Coronary artery (tissue), 2 donors: ENCODE results near the gene UTRN.

Source experiments
- DNase-seq: peaks from one replicate; pipeline ENCODE4 v3.0.0-alpha.2; 2017; ENCODE audit warnings: low spot score
- H3K27ac ChIP-seq, 2 donors: fragments of 200-600 bp; sonication (generic); one replicate each; pipeline ENCODE4 v1.5.1; 2016 to 2019
- H3K4me3 ChIP-seq: fragments of 200-600 bp; sonication (generic); 2 replicates; pipeline ENCODE4 v1.5.1; 2016; ENCODE audit warnings: mild to moderate bottlenecking, moderate library complexity
- TF ChIP-seq, protein P1 (sequence below): fragments of 200-600 bp; sonication (generic); IDR thresholded peaks from one replicate; pipeline ENCODE4 v1.5.1; 2019; ENCODE audit warnings: antibody characterized with exemption

The UTRN gene

DNA sequence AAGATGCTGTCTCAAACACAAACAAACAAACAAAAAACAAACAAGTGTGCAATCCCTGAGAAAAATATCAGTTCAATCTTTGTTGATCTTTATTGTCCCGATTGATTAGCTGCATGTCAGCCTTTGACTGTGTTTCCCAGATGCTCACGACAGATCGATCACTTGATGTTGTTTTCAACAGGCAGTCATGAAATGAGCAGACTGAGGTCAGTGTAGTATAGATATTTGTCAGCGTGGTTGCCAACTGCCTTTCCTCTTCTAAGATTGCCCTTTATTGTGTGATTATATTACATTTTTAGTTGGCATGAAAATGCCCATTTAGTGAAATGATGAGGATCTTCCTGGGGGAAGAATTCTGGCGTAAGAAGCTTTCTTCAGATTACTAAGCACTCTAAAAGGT lies 25.6 kb downstream of the UTRN start:
- TF ChIP-seq, protein P1, sequence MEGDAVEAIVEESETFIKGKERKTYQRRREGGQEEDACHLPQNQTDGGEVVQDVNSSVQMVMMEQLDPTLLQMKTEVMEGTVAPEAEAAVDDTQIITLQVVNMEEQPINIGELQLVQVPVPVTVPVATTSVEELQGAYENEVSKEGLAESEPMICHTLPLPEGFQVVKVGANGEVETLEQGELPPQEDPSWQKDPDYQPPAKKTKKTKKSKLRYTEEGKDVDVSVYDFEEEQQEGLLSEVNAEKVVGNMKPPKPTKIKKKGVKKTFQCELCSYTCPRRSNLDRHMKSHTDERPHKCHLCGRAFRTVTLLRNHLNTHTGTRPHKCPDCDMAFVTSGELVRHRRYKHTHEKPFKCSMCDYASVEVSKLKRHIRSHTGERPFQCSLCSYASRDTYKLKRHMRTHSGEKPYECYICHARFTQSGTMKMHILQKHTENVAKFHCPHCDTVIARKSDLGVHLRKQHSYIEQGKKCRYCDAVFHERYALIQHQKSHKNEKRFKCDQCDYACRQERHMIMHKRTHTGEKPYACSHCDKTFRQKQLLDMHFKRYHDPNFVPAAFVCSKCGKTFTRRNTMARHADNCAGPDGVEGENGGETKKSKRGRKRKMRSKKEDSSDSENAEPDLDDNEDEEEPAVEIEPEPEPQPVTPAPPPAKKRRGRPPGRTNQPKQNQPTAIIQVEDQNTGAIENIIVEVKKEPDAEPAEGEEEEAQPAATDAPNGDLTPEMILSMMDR, result no peak
- Histone ChIP-seq H3K4me3 (no peak overlapping the region), H3K27ac (peak overlapping the region in 1 of 2 donors; percentile 13)
- DNase-seq, result no peak

DNA sequence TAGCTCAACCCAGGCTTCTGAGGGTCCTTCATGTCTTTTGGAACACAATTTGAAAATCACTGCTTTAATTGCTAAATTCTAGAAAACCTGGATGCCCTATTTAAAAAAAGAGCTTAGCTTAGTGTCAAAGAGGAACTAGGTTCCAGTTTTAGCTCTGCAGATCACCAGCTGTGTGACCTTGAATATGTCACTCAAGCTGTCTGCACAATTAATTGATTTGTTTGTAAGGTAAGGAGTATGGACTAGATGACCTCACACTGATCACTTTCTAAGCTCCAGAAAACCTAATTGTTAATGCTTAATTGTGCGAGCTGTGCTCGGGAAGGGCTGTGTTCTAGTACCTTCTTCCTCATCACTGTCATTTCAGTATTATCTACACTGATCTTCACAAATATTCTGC lies 26.2 kb downstream of the UTRN start:
- H3K27ac ChIP-seq, result no peak overlapping the region
- TF ChIP-seq, protein P1, result no peak
- no peak overlapping the region for H3K4me3 ChIP-seq
- DNase-seq, result no peak

- TF ChIP-seq, protein P1, result no peak
- Histone ChIP-seq H3K27ac (peak overlapping the region; percentile 64 to 78), H3K4me3 (no peak overlapping the region)
- peak; percentile 85 for DNase-seq
These were observed 28.9 kb downstream of the UTRN start for GRCh38 chr6:144314003-144314485.

GRCh38 chr6:144314562-144314961 lies 29.4 kb downstream of the UTRN start:
- Histone ChIP-seq H3K27ac (peak overlapping the region; percentile 56 to 64), H3K4me3 (no peak overlapping the region)
- DNase-seq, result no peak
- TF ChIP-seq, protein P1, result no peak

DNA sequence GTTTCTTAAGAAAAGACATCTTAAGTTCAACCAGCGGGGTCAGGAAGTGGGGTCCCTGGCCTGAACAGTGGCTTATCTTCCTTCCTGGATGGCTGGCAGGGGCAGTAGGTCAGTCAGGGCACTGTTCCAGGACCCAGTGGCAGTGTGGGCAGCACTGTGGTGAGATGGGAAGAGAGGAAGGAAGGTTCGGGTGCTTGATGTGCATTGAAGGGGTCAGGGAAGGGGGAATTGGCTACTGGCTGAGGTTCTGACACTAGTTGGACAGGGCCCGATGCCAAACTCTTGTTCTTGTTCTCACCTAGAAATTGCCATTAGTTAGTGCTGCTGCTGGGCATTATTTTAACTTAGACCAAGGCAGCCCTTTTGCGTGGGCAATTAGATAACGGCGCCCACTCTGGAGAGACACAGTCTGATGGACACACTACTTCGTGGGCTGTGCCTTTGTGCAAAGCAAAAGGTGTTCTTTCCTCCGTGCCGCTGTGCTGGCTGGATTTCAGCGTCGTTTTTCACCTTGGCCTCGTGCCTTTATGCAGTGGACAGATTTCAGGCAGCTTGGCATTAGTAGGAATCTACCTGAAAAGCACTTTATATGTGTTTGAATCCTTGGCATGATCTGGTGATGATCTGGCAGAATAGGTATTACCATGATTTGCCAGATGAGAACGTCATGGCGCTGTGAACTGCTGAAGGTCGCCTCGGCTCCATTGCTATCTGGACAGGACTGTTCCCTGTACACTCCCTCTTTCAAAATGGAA lies 30.3 kb downstream of the UTRN start:
- H3K27ac ChIP-seq, result peak overlapping the region; percentile 56 to 64
- TF ChIP-seq, protein P1, result no peak
- H3K4me3 ChIP-seq, result no peak overlapping the region
- DNase-seq, result no peak

- no peak for DNase-seq
- H3K27ac ChIP-seq, result peak overlapping the region in 1 of 2 donors; percentile 56
These were observed 31.1 kb downstream of the UTRN start for GRCh38 chr6:144315981-144316861.

More at GRCh38 chr6:144315981-144316861, 31.1 kb downstream of the UTRN start:
- H3K4me3 ChIP-seq, result no peak overlapping the region
- TF ChIP-seq, protein P1, result no peak
